HEK293T (cell line): ENCODE results near the gene FNDC3A.

Experiments used
- BHLHE40 ChIP-seq: fragments of 450-650 bp; IDR thresholded peaks from 2 replicates; pipeline ENCODE4 v1.6.1; 2016; ENCODE audit warnings: mild to moderate bottlenecking, moderate library complexity, borderline replicate concordance
- ELF4 ChIP-seq: fragments of 450-650 bp; IDR thresholded peaks from 2 replicates; pipeline ENCODE4 v1.6.1; 2017; ENCODE audit warnings: antibody characterized with exemption
- FOXA1 ChIP-seq: fragments of 450-650 bp; IDR thresholded peaks from 2 replicates; pipeline ENCODE4 v1.6.1; 2016; ENCODE audit warnings: mild to moderate bottlenecking
- LEF1 ChIP-seq: fragments of 450-650 bp; IDR thresholded peaks from 2 replicates; pipeline ENCODE4 v1.6.1; 2017; ENCODE audit warnings: mild to moderate bottlenecking, borderline replicate concordance
- SUZ12 ChIP-seq: fragments of 450-650 bp; IDR thresholded peaks from 2 replicates; pipeline ENCODE4 v1.6.1; 2016; ENCODE audit warnings: mild to moderate bottlenecking
- ZNF384 ChIP-seq: fragments of 450-650 bp; IDR thresholded peaks from 2 replicates; pipeline ENCODE4 v1.6.1; 2016

- TF ChIP-seq ELF4 (no peak), BHLHE40 (no peak), LEF1 (no peak), FOXA1 (no peak), SUZ12 (no peak), ZNF384 (no peak)
Observed at GRCh38 chr13:48928757-48929430, 46.8 kb upstream of the FNDC3A start.
